OCI-LY1 (cell line): ENCODE results near the gene TEN1.

ENCODE experiments used
- H2AFZ ChIP-seq: fragments of 200-600 bp; sonication (generic), shearing (Covaris generic); 2 replicates; pipeline ENCODE4 v1.6.0; 2014; ENCODE audit warnings: antibody characterized with exemption, mild to moderate bottlenecking, low read length
- H3F3A ChIP-seq: fragments of 200-600 bp; sonication (generic), shearing (Covaris generic); 2 replicates; pipeline ENCODE4 v1.6.0; 2014; ENCODE audit warnings: mild to moderate bottlenecking, antibody characterized with exemption, low read length, moderate library complexity; ENCODE audit not compliant: insufficient read depth
- H3K27ac ChIP-seq: fragments of 200-600 bp; sonication (generic); 2 replicates; pipeline ENCODE4 v1.5.1; 2014; ENCODE audit warnings: low read length, mixed run types, mild to moderate bottlenecking, low read depth; ENCODE audit not compliant: poor library complexity, severe bottlenecking
- H3K27me3 ChIP-seq: fragments of 200-600 bp; sonication (generic); 2 replicates; pipeline ENCODE4 v1.6.0; 2014; ENCODE audit warnings: antibody characterized with exemption, mild to moderate bottlenecking, low read length, moderate library complexity; ENCODE audit not compliant: insufficient read depth
- H3K36me3 ChIP-seq: fragments of 200-600 bp; sonication (generic); 2 replicates; pipeline ENCODE4 v1.6.1; 2014; ENCODE audit warnings: mild to moderate bottlenecking, antibody characterized with exemption, low read length, moderate library complexity, mixed read lengths; ENCODE audit not compliant: insufficient read depth
- H3K4me1 ChIP-seq: fragments of 200-600 bp; sonication (generic); 2 replicates; pipeline ENCODE4 v1.5.1; 2014; ENCODE audit warnings: mild to moderate bottlenecking, low read length, moderate library complexity; ENCODE audit not compliant: insufficient read depth, severe bottlenecking
- H3K4me2 ChIP-seq: fragments of 200-600 bp; sonication (generic), shearing (Covaris generic); 2 replicates; pipeline ENCODE4 v1.6.1; 2014; ENCODE audit warnings: low read length
- H3K4me3 ChIP-seq: fragments of 200-600 bp; sonication (generic); 2 replicates; pipeline ENCODE4 v1.5.1; 2014; ENCODE audit warnings: low read length, low read depth, mild to moderate bottlenecking, mixed read lengths; ENCODE audit not compliant: poor library complexity, severe bottlenecking
- H3K79me2 ChIP-seq: fragments of 200-600 bp; shearing (Covaris generic); 2 replicates; pipeline ENCODE4 v1.6.1; 2016; ENCODE audit warnings: mixed run types, low read length, mixed read lengths; ENCODE audit not compliant: insufficient read depth
- H3K9ac ChIP-seq: fragments of 200-600 bp; sonication (generic), shearing (Covaris generic); 2 replicates; pipeline ENCODE4 v1.6.1; 2014; ENCODE audit warnings: mild to moderate bottlenecking, low read length, mixed read lengths
- H3K9me2 ChIP-seq: fragments of 200-600 bp; sonication (generic), shearing (Covaris generic); 2 replicates; pipeline ENCODE4 v1.6.1; 2014; ENCODE audit warnings: low read depth, mild to moderate bottlenecking, low read length, mixed read lengths
- H3K9me3 ChIP-seq: fragments of 200-600 bp; shearing (Covaris generic); 2 replicates; pipeline ENCODE4 v1.6.1; 2014; ENCODE audit warnings: low read length, mixed read lengths
- H4K20me1 ChIP-seq: fragments of 200-600 bp; sonication (generic), shearing (Covaris generic); 2 replicates; pipeline ENCODE4 v1.6.0; 2016; ENCODE audit warnings: mild to moderate bottlenecking, low read length; ENCODE audit not compliant: insufficient read depth
- CTCF ChIP-seq: fragments of 200-600 bp; sonication (generic), shearing (Covaris generic); IDR thresholded peaks from 2 replicates; pipeline ENCODE4 v1.5.1; 2017; ENCODE audit warnings: mild to moderate bottlenecking, antibody characterized with exemption, low read length, moderate library complexity, mixed read lengths
- EZH2 ChIP-seq: fragments of 200-600 bp; sonication (generic), shearing (Covaris generic); IDR thresholded peaks from 2 replicates; pipeline ENCODE4 v1.8.0; 2017; ENCODE audit warnings: borderline replicate concordance, mixed run types, mild to moderate bottlenecking, antibody characterized with exemption, low read length, moderate library complexity, mixed read lengths

TEN1 gene

GRCh38 chr17:75978938-75979704 lies at the start of gene TEN1, which contains the start of gene ACOX1:
Gene TEN1 (plus strand): TSS chr17:75979240. CDS start chr17:75986193, 6,953 bp downstream.
Gene ACOX1 (minus strand): TSS chr17:75979166. CDS start chr17:75979073, 93 bp downstream.
- H2AFZ ChIP-seq, result no peak within 1 kb of the TSS
- no peaks in the 10 kb centered on the region for H3K9me3 ChIP-seq
- no peaks in the 10 kb centered on the region for H4K20me1 ChIP-seq
- peak within 1 kb of the TSS; percentile 83 for H3K4me3 ChIP-seq
- H3K4me2 ChIP-seq, result peak within 1 kb of the TSS; percentile 98
- H3K79me2 ChIP-seq, result no peaks in the 10 kb centered on the region
- no peaks in the 10 kb centered on the region for H3K36me3 ChIP-seq
- H3F3A ChIP-seq, result no peaks in the 10 kb centered on the region
- peak within 1 kb of the TSS; percentile 96 for H3K9ac ChIP-seq
- TF ChIP-seq EZH2, result no peak
- peak; percentile 18; the same call in 1 of the 2 replicates for TF ChIP-seq CTCF
- peak within 1 kb of the TSS; percentile 81 for H3K27ac ChIP-seq
- H3K27me3 ChIP-seq, result no peaks in the 10 kb centered on the region
- H3K9me2 ChIP-seq, result no peaks in the 10 kb centered on the region
- peaks cover 51% of the 10 kb centered on the region for H3K4me1 ChIP-seq

- H3K4me2 ChIP-seq, result no peak overlapping the region
These were observed 48.0 kb upstream of the TEN1 start for GRCh38 chr17:75931062-75931461.

GRCh38 chr17:75932852-75933251 lies 46.2 kb upstream of the TEN1 start:
- H3K36me3 ChIP-seq, result 0 out of 2 replicates have a peak, but pooled peaks cover 4% of the 10 kb centered on the region

More at GRCh38 chr17:75931062-75931461, 48.0 kb upstream of the TEN1 start:
- Histone ChIP-seq H3K27me3 (no peaks in the 10 kb centered on the region), H3K27ac (no peak overlapping the region), H3K9me2 (no peaks in the 10 kb centered on the region), H4K20me1 (no peaks in the 10 kb centered on the region), H3K4me3 (no peak overlapping the region), H3K79me2 (no peaks in the 10 kb centered on the region), H3K36me3 (peaks cover 13% of the 10 kb centered on the region; the same call in 1 of the 2 replicates), H3F3A (no peaks in the 10 kb centered on the region; the same call in 1 of the 2 replicates), H3K4me1 (no peaks in the 10 kb centered on the region), H3K9me3 (no peaks in the 10 kb centered on the region), H2AFZ (no peak overlapping the region), H3K9ac (no peak overlapping the region)
- TF ChIP-seq CTCF (no peak), EZH2 (no peak)

More at GRCh38 chr17:75932852-75933251, 46.2 kb upstream of the TEN1 start:
- TF ChIP-seq CTCF (no peak), EZH2 (no peak)
- Histone ChIP-seq H3K4me1 (peaks cover 2% of the 10 kb centered on the region), H3K9me3 (no peaks in the 10 kb centered on the region), H4K20me1 (no peaks in the 10 kb centered on the region), H3K4me2 (no peak overlapping the region), H3K4me3 (no peak overlapping the region), H3K9ac (no peak overlapping the region), H3K27me3 (no peaks in the 10 kb centered on the region), H3K9me2 (no peaks in the 10 kb centered on the region), H3K27ac (no peak overlapping the region), H2AFZ (no peak overlapping the region), H3K79me2 (no peaks in the 10 kb centered on the region), H3F3A (no peaks in the 10 kb centered on the region; the same call in 1 of the 2 replicates)
